ENCODE measurements around the gene KDM2A. TPM values are rescaled to one million over a fixed set of nuclear protein-coding genes. Genes with fewer than 3 reads are reported as not detected.

Gene KDM2A
- total and polyA plus RNA-seq, 2 donors (not counting 1 experiment from before 2014, with no cell fraction given) = 132 to 229 TPM

GRCh38 chr11:67303132-67303834 is 184.2 kb downstream of the KDM2A start, which contains the start of gene SSH3:
SSH3 (plus strand) TSS chr11:67303530; CDS start chr11:67303626, 96 bp downstream.
- CTCF ChIA-PET = interaction anchor here (1.1 to 2.6 kb wide), 3 partner anchors 14 to 41 kb away, joined by 4 to 8 read pairs (median 4); no protein-coding TSS in a partner anchor
- 44% methylated on average over 65 of the region's 65 CpGs for WGBS (ENCODE audit: insufficient coverage)
- no peak for DNase-seq
- no peaks in the 10 kb centered on the region for H3K27me3 ChIP-seq (replicated peaks in 1 of 4; ENCODE audit: control extremely low read depth in 1 of 4, control insufficient read depth in 3 of 4, insufficient read depth in 4 of 4, low read length in 3 of 4)
- Mint-ChIP-seq H3K27ac (no peak within 1 kb of the TSS), H3K27me3 (no peaks in the 10 kb centered on the region), H3K4me3 (peak within 1 kb of the TSS; percentile 37), H3K4me1 (peaks cover 3% of the 10 kb centered on the region), H3K9me3 (ENCODE audit: insufficient read depth) (no peaks in the 10 kb centered on the region)
- H3K36me3 ChIP-seq (replicated peaks in 1 of 2; ENCODE audit: control extremely low read depth in 1 of 2, control insufficient read depth in 1 of 2, extremely low read depth in 1 of 2, insufficient read depth in 2 of 2, low read length in 1 of 2) = peaks cover 5 to 44% of the 10 kb centered on the region in 2 experiments
- POLR2A ChIA-PET = interaction anchor here (0.5 to 2.2 kb wide), 5 partner anchors 10 to 754 kb away, joined by 3 to 10 read pairs (median 5); partner anchors contain the start of genes ANKRD13D and CLCF1
- peaks cover 43% of the 10 kb centered on the region for H4K20me1 ChIP-seq (ENCODE audit: control insufficient read depth, insufficient read depth, low read length, poor library complexity, severe bottlenecking)
- H2AFZ ChIP-seq (ENCODE audit: insufficient read depth, low read depth, low read length, poor library complexity, severe bottlenecking) = peak within 1 kb of the TSS; percentile 49
- H3K9me3 ChIP-seq (ENCODE audit: control extremely low read depth in 1 of 3, control insufficient read depth in 2 of 3, insufficient read depth in 1 of 3, low read length in 2 of 3) = no peaks in the 10 kb centered on the region
- peak within 1 kb of the TSS in 3 of 5 experiments; percentile 38 to 56 (median 44) for H3K4me3 ChIP-seq (ENCODE audit: control extremely low read depth in 1 of 5, extremely low read depth in 1 of 5, insufficient read depth in 1 of 5, low read depth in 2 of 5, low read length in 4 of 5)
- peak within 1 kb of the TSS; percentile 75 for H3K4me2 ChIP-seq (replicated peaks; ENCODE audit: low read depth, low read length, poor library complexity, severe bottlenecking)
- intact Hi-C loops (cut with micrococcal nuclease) = no loop called here
- peak; percentile 88 for ATAC-seq (ENCODE audit: low read depth)
- H3K79me2 ChIP-seq (ENCODE audit: control insufficient read depth, insufficient read depth, low read length) = peaks cover 18% of the 10 kb centered on the region
- TF ChIP-seq CTCF (IDR thresholded peaks at IDR 0.05) = no peak
- TF ChIP-seq EZH2 (IDR thresholded peaks at IDR 0.05; ENCODE audit: borderline replicate concordance, insufficient read depth, low read depth, low read length, poor library complexity, severe bottlenecking) = no peak
- H3K4me1 ChIP-seq (ENCODE audit: control insufficient read depth in 2 of 2, insufficient read depth in 2 of 2, low read length in 2 of 2) = peaks cover 3 to 4% of the 10 kb centered on the region in 2 donors
- H3K9ac ChIP-seq (ENCODE audit: low read length) = peak within 1 kb of the TSS; percentile 45
- no peak within 1 kb of the TSS for H3K27ac ChIP-seq (ENCODE audit: low read length in 2 of 2)

Measured in B cell (primary cell).